ENCODE results near the gene SHC3.

GRCh38 chr9:89073397-89073796 is 105.2 kb downstream of the SHC3 start:
- TF ChIP-seq, protein P1, sequence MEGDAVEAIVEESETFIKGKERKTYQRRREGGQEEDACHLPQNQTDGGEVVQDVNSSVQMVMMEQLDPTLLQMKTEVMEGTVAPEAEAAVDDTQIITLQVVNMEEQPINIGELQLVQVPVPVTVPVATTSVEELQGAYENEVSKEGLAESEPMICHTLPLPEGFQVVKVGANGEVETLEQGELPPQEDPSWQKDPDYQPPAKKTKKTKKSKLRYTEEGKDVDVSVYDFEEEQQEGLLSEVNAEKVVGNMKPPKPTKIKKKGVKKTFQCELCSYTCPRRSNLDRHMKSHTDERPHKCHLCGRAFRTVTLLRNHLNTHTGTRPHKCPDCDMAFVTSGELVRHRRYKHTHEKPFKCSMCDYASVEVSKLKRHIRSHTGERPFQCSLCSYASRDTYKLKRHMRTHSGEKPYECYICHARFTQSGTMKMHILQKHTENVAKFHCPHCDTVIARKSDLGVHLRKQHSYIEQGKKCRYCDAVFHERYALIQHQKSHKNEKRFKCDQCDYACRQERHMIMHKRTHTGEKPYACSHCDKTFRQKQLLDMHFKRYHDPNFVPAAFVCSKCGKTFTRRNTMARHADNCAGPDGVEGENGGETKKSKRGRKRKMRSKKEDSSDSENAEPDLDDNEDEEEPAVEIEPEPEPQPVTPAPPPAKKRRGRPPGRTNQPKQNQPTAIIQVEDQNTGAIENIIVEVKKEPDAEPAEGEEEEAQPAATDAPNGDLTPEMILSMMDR (conservative IDR thresholded peaks at IDR 0.05; ENCODE audit: low read depth, low read length): no peak
- no peak for TF ChIP-seq EZH2 (IDR thresholded peaks at IDR 0.05; ENCODE audit: low read length, unreplicated experiment)
- no peak for TF ChIP-seq EZH2phosphoT487 (IDR thresholded peaks at IDR 0.05; ENCODE audit: borderline replicate concordance, low read length)
